Endodermal cell (in vitro differentiated cells): ENCODE measurements around the gene ASS1. TPM values are rescaled to one million over a fixed set of nuclear protein-coding genes. Genes with fewer than 3 reads are reported as not detected.

Source experiments
- DNase-seq: peaks from one replicate; pipeline ENCODE4 v3.0.0-alpha.2; 2017
- H3K27ac ChIP-seq: 2 replicates; pipeline ENCODE4 v1.5.1; 2013; ENCODE audit warnings: mild to moderate bottlenecking, low read depth, low read length, moderate library complexity
- H3K27me3 ChIP-seq: 2 replicates; pipeline ENCODE4 v1.6.1; 2013; ENCODE audit warnings: mild to moderate bottlenecking, low read length, moderate library complexity; ENCODE audit not compliant: insufficient read depth, control insufficient read depth, poor library complexity, severe bottlenecking
- H3K36me3 ChIP-seq: 2 replicates; pipeline ENCODE4 v1.7.0; 2013; ENCODE audit warnings: mild to moderate bottlenecking, low read length, moderate library complexity; ENCODE audit not compliant: control insufficient read depth, insufficient read depth
- H3K4me1 ChIP-seq: one replicate; pipeline ENCODE4 v1.7.0; 2013; ENCODE audit warnings: low read length; ENCODE audit not compliant: control insufficient read depth, insufficient read depth
- H3K4me3 ChIP-seq: 2 replicates; pipeline ENCODE4 v1.5.1; 2013; ENCODE audit warnings: mild to moderate bottlenecking, low read length, moderate library complexity
- H3K9ac ChIP-seq: 2 replicates; pipeline ENCODE4 v1.6.1; 2013; ENCODE audit warnings: mild to moderate bottlenecking, low read length, moderate library complexity; ENCODE audit not compliant: poor library complexity, severe bottlenecking; ENCODE audit errors: extremely low read depth
- H3K9me3 ChIP-seq: 2 replicates; pipeline ENCODE4 v1.6.1; 2013; ENCODE audit warnings: mild to moderate bottlenecking, low read length, moderate library complexity; ENCODE audit not compliant: control insufficient read depth
- H3K27ac Mint-ChIP-seq: 2 replicates; pipeline ENCODE4 v1.8.0; 2020; ENCODE audit warnings: mixed read lengths
- H3K27me3 Mint-ChIP-seq: 2 replicates; pipeline ENCODE4 v1.8.0; 2021; ENCODE audit warnings: mild to moderate bottlenecking, mixed read lengths; ENCODE audit not compliant: insufficient read depth
- H3K36me3 Mint-ChIP-seq: 2 replicates; pipeline ENCODE4 v1.8.0; 2020; ENCODE audit warnings: low read depth, mixed read lengths
- H3K4me1 Mint-ChIP-seq: 2 replicates; pipeline ENCODE4 v1.8.0; 2020; ENCODE audit warnings: mixed read lengths
- H3K4me3 Mint-ChIP-seq: 2 replicates; pipeline ENCODE4 v1.8.0; 2020; ENCODE audit warnings: mild to moderate bottlenecking, moderate library complexity, mixed read lengths
- H3K9me3 Mint-ChIP-seq: 2 replicates; pipeline ENCODE4 v1.8.0; 2020; ENCODE audit warnings: mild to moderate bottlenecking, mixed read lengths
- WGBS, 2 experiments: methylation state at CpG; one replicate each; pipeline versions ENCODE4 v1.1.5 to v1.1.7; 2013; ENCODE audit warnings: missing lambda C conversion rate in 2 of 2, mixed read lengths in 1 of 2; ENCODE audit not compliant: insufficient coverage in 1 of 2, insufficient read length in 1 of 2; 5-methylcytosine and 5-hydroxymethylcytosine counted together
- total RNA-seq, 2 donors: library from RNA; stranded (reverse); fragmentation: NEBNext Ultra II Directional in 1 of 2; extraction: Animal tissue kit (Norgen Biotek cat#: 25700) in 1 of 2; gene quantifications; 2 replicates in 1 of 2; 3 replicates in 1 of 2; pipeline ENCODE4 v1.2.1, GENCODE V29; 2021
- TF ChIP-seq, protein P1 (sequence below): fragments of 200-600 bp; sonication (generic); conservative IDR thresholded peaks from 2 replicates; pipeline ENCODE4 v1.5.0; 2021; ENCODE audit warnings: antibody characterized with exemption, mild to moderate bottlenecking

The ASS1 gene
- total RNA-seq, 2 donors from 2014 or later: 30.9 to 57.2 TPM

DNA sequence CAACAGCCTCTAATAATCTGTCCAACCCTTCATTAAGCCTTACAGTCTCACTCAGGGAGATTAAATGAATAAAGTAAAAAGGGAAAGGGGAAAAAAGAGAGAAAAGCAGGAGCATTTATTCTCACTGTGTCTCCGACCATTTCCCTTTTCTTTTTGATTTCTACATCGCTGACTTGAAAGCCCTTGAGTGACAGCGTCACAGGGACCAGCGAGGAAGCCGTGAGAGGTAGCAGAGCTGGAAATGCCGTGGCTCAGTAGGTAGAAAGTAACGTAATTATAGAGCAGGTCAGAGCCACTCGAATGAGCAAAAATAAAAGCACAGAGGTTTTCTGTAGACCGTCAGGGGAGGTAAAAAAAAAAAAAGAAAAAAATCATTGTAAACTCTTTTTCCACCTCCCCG is 52.4 kb downstream of the ASS1 start:
- Mint-ChIP-seq H3K36me3 (peaks cover 14% of the 10 kb centered on the region), H3K27me3 (peaks cover 2% of the 10 kb centered on the region), H3K4me3 (no peak overlapping the region), H3K4me1 (peaks cover 10% of the 10 kb centered on the region), H3K27ac (no peak overlapping the region), H3K9me3 (peaks cover 13% of the 10 kb centered on the region)
- H3K36me3 ChIP-seq: peaks cover 9% of the 10 kb centered on the region
- no peak overlapping the region for H3K27ac ChIP-seq
- H3K4me1 ChIP-seq: no peaks in the 10 kb centered on the region
- no peaks in the 10 kb centered on the region for H3K9me3 ChIP-seq
- TF ChIP-seq, protein P1, sequence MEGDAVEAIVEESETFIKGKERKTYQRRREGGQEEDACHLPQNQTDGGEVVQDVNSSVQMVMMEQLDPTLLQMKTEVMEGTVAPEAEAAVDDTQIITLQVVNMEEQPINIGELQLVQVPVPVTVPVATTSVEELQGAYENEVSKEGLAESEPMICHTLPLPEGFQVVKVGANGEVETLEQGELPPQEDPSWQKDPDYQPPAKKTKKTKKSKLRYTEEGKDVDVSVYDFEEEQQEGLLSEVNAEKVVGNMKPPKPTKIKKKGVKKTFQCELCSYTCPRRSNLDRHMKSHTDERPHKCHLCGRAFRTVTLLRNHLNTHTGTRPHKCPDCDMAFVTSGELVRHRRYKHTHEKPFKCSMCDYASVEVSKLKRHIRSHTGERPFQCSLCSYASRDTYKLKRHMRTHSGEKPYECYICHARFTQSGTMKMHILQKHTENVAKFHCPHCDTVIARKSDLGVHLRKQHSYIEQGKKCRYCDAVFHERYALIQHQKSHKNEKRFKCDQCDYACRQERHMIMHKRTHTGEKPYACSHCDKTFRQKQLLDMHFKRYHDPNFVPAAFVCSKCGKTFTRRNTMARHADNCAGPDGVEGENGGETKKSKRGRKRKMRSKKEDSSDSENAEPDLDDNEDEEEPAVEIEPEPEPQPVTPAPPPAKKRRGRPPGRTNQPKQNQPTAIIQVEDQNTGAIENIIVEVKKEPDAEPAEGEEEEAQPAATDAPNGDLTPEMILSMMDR: no peak
- H3K9ac ChIP-seq: no peak overlapping the region
- DNase-seq: no peak
- 85 to 91% methylated on average over 7 to 10 of the region's 10 CpGs for WGBS, 2 experiments
- no peak overlapping the region for H3K4me3 ChIP-seq
- no peaks in the 10 kb centered on the region for H3K27me3 ChIP-seq

DNA sequence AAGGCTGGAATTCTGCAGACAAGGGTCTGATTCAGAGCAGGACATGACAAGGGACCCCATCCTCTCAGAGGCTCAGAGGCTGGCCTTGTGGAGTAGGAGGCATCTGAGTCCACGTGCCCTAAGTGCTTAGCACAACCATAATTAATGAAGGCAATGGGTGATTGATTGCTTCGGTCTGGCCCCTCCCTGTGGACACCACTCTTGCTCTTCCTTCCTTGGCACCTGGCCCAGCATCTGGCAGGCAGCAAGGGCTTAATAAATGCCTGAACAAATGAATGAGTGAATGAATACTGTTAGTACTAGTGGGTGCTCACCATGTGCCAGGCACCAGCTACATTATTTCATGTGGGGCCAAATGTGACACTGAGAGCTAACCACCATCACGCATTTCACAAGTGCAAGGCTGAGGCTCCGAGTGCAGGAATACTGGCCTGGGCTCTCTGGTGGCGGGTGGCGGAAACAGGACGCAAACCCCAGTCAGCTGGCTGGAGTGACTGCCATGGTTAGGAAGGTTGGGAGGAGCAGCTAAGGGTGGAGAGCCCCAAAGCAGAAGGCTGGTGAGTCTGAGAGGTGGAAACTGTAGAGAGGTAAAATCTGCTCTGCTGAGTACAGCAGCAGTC is 53.6 kb downstream of the ASS1 start:
- WGBS, 2 experiments: 93 to 97% methylated on average over 5 to 7 of the region's 7 CpGs

DNA sequence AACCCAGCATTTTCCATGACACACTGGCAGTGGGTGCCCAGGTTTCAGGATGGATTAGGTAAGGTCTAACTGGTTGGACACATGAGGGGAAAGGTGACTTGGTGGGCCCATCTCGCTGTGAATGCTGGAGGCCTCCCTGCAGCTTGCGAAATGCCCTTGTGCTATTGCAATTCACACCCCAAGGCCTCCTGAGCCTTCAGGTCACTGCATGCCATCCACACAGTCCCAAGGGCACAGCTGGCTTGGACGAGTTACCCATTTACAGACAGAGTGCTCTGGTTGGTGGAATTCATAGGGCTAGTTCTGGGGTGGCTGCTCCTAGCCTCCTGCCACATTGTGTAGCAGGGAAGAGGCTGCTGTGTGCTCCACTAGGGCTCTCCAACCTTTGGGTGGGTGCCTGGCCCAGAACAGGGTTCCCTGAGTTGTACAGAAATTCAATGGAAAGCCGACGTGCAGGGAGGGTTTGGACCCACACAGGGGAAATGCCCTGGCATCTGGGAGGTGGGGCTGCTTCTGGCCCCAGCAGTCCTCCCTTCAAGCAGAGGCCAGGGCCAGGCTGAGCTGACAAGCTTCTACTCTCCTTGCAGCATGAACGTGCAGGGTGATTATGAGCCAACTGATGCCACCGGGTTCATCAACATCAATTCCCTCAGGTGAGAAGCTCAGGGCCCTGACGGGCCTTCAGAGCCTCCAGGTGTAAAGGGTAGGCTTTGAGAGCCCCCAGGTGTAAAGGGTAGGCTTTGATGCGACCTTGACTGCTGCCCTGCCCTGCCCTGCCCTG is 54.3 kb downstream of the ASS1 start:
- peak; percentile 26 for DNase-seq
- no peaks in the 10 kb centered on the region for H3K9me3 ChIP-seq
- no peak overlapping the region for H3K4me3 ChIP-seq
- Mint-ChIP-seq H3K4me1 (peaks cover 10% of the 10 kb centered on the region), H3K27ac (no peak overlapping the region), H3K36me3 (peaks cover 14% of the 10 kb centered on the region), H3K27me3 (peaks cover 2% of the 10 kb centered on the region), H3K9me3 (peaks cover 13% of the 10 kb centered on the region), H3K4me3 (no peak overlapping the region)
- H3K27ac ChIP-seq: no peak overlapping the region
- H3K27me3 ChIP-seq: no peaks in the 10 kb centered on the region
- whole genome bisulfite sequencing, 2 experiments: 91 to 92% methylated on average over 7 to 9 of the region's 9 CpGs
- H3K36me3 ChIP-seq: peaks cover 9% of the 10 kb centered on the region
- no peaks in the 10 kb centered on the region for H3K4me1 ChIP-seq
- TF ChIP-seq, protein P1: no peak
- H3K9ac ChIP-seq: no peak overlapping the region

More for the DNA sequence above, 53.6 kb downstream of the ASS1 start:
- H3K9me3 ChIP-seq: no peaks in the 10 kb centered on the region
- peaks cover 9% of the 10 kb centered on the region for H3K36me3 ChIP-seq
- Mint-ChIP-seq H3K4me1 (peaks cover 10% of the 10 kb centered on the region), H3K27me3 (peaks cover 2% of the 10 kb centered on the region), H3K4me3 (no peak overlapping the region), H3K36me3 (peaks cover 14% of the 10 kb centered on the region), H3K27ac (no peak overlapping the region), H3K9me3 (peaks cover 13% of the 10 kb centered on the region)
- H3K9ac ChIP-seq: no peak overlapping the region
- peak; percentile 61 for DNase-seq
- no peak overlapping the region for H3K4me3 ChIP-seq
- TF ChIP-seq, protein P1: no peak
- no peaks in the 10 kb centered on the region for H3K27me3 ChIP-seq
- no peak overlapping the region for H3K27ac ChIP-seq
- no peaks in the 10 kb centered on the region for H3K4me1 ChIP-seq
